HG03378 (cell line): ENCODE measurements around the gene ZNF710.
"Not testable (repeated sequence)": the region's sequence is repeated elsewhere in the genome, so short reads cannot be mapped to it uniquely, and the experiment has no call there.

Source experiments
- ATAC-seq: cut with Tn5 transposase; IDR thresholded peaks from one replicate; pipeline ENCODE4 v1.9.1; 2021; ENCODE audit warnings: mild to moderate bottlenecking, moderate library complexity; ENCODE audit not compliant: unreplicated experiment

Gene ZNF710

DNA sequence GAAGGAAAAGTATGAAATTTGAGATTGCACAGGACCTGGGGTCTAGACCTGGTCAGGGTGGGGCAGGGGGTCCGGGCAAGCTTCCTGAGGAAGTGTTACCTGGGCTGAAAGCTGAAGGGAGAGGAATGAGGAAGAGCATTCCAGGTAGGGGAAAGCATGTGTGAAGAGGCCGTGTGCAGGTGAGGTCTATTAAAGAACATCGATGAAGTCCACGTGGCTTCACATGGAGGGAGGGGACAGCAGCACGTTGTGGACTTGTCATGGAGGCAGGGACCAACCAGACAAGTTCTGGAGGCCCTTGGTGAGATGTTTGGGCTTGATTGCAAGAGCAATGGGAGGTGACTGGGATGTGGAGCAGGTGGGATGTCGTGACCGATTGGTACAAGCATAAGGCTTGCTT is 54.1 kb downstream of the ZNF710 start:
- ATAC-seq, result no peak

DNA sequence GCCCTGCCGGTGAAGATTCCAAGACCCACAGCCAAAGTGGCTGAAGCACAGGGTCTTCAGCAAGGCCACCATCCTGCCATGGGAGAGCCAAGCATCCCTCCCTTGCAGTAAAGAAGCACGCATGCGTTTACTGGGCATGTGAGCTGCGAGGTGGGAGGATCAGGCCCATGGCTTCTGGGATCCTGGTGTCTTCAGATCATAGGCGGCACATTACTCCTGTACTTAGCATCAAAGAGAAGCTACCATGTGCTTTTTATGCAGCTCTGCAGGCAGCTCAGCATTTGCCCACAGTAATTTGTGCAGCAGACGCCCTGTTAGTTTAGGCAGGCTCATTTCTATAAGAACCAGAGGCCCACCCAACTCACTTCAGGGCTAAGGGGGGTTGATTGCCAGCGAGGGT is 55.4 kb downstream of the ZNF710 start:
- ATAC-seq, result no peak

DNA sequence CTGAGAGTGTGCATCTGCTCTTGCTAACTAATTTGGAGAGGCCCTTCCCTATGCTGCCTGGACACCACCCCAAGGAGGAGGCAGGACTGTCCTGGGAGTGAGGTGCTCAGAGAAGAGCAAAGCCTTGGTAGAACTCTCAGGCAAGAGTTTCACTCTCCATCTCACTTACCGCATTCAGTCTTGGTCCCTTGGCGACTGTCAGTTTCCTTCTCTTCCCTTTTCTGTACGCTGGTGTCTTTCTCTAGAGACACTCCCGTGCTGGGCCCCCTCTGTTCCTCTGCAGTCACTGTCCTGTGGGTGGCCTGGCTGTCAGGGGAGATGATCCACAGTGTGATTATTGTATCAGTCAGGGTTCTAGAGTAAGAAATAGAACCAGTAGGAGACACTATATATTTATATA is 57.2 kb downstream of the ZNF710 start:
- peak; percentile 40 for ATAC-seq

DNA sequence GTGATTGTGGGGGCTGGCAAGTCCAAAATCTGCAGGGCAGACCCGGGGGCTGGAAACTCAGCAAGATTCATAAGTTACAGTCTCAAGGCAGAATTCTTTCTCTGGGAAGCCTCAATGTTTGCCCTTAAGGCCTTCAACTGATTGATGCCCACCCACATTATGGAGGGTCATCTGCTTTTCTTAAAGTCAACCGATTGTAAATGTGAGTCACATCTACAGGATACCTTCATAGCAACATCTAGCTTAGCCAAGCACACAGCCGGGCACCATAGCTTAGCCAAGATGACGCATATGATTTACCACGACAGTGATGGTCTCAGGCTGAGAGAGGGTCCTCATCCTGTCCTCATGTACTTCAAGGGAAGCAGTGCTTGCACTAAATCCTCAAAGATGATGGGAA is 57.7 kb downstream of the ZNF710 start:
- ATAC-seq, result no peak

DNA sequence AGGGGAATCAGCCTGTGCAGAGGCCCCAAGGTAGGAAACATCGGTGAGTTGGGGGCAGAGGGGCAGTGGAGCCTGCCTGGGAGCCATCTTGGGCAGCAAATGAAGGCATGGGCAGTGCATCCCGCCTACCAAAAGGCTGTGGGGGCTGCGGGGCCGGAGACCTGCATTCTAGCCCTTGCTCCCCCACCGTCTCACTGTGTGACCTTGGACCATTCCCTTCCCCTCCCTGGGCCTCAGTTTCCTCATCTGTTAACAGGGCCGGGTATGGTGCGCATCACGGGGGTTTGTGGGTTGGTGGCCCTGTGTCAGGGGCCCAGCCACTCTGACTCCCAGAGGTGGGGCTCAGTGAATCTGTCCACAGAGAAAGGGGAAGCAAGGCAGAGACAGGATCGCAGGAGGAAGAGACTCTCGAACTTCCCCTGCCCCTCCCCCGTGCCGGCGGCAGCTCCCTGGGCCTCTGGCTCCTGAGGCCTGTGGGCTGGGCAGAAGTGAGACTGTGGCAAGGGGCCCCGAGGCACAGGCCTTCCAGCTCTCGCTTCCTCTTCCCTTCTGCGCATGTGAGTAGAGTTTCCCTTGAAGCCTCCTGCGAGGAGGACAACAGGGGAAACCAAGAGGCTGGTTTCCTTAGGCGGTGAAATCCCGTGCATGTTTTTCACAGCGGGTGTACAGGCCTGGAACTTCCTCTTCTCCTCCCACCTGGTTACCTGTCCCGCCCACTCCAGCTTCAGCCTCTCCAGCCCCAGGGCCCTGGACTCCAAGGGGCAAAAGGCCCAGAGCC is 58.3 kb downstream of the ZNF710 start:
- peak; percentile 90 for ATAC-seq

DNA sequence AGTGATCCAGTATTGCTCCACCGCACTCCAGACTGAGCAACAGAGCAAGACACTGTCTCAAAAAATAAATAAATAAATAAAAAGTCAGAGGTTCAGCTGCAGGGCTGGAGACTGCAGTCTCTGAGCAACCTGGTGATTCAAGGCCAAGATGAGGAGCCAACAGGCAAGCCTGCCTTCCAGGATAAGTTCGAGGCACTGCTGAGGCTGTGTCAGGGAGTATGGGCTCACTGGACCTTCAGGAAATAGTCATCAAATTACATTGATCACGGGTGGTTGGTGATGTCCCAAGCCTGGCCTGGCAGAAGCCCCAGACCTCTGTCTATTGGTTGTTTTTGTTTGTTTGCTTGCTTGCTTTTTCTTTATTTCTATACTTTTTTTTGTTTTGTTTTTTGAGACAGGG is 59.7 kb downstream of the ZNF710 start:
- no peak for ATAC-seq

DNA sequence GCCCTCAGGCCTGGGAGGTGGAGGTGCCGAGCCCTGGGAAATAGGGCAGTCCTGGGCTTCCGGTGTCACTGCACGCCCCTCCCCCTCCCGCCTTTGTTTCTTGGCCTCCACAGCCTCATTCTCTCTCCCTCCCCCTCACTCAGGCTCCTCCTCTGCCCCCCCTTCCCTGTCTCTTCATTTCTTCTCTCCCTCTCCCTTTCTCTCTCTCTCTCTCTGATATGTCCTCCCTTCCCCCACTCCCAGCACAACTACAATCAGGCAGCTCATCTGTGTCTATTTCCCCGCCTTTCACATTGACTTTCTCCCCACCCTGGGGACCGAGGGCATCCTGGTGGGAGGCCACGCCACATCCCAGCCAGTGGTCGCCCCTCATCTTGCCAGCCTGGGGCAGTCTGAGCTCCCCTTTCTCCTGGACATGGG is 60.9 kb downstream of the ZNF710 start:
- no peak for ATAC-seq

DNA sequence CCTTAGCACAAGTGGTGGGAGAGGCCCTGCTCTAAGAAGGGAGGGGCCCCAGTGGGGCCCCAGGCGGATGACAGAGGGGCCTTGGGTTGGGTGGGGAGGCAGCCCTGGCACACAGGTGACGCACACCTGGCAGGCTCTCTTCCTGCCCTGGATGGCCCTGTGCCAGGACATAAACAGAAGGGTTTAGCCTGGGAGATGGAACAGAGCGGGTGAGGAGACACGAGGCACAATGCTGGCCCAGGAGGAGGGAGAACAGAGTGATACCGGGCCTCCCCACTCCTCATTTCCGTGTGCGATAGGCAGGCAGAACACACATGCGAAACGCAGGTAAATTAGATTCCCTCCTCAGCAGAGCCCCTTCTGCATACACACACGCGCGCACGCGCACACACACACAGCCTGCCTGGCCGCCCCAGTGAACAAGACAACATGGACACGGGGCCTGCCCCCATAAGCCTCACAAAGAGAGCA is 61.4 kb downstream of the ZNF710 start:
- no peak for ATAC-seq

DNA sequence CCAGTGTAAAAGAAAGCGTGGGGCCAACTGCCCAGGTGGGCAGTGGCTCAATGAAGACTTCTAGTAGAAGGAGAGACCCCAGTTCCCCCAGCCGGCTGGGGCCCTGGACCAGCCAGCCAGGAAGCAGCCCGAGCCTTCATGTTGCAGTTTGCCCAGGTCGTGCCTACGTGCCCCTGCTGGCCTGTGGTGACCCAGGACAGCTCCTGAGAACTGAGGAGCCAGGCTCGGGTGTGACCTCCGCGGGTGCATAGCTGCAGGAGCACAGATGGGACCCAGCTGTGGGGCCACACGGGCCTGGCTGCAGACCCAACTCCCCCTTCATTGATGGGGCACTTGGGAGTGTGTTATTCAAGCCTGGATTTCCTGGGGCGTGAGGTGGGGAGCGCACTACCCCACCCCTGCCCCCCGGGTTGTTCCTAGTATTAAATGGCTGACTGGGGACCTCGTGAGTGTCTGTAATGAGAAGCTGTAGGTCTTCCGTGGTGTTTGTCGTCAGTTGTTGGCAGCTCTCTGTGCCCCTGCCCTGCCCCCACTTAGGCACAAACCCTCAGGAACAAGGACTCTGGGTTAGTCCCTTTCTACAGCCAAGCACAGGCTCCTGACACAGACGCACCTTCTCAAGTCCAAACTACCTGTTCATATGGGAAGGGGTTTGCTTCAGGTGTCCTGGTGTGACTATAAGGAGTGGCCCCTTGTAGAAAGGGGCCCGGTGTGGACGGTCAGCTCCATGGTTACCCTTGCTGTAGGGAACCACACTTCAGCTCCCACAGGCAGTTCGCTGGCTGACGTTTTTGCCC is 62.0 kb downstream of the ZNF710 start:
- no peak for ATAC-seq

DNA sequence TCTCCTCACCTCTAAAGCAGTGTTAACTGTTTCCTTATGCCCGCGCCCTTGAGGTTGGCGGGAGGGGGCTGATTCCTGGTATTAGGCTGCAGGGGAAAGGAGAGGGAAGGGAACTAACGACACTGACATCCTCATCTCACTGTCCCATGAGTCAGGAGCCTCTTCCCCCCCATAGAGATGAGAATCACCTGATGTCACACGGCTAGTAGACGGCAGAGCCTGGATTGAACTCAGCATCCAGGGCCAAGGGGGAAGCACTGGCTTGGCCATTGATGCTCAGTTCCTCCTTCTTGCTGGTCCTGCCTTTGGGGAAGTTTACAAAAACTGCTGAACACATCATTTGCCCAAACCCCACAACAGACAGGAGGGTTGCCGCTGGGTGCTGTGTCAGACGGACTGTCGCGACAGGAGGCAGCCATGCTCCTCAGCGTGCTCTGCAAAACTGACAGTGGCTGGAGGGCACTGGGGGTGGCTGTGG is 62.7 kb downstream of the ZNF710 start:
- ATAC-seq, result no peak

DNA sequence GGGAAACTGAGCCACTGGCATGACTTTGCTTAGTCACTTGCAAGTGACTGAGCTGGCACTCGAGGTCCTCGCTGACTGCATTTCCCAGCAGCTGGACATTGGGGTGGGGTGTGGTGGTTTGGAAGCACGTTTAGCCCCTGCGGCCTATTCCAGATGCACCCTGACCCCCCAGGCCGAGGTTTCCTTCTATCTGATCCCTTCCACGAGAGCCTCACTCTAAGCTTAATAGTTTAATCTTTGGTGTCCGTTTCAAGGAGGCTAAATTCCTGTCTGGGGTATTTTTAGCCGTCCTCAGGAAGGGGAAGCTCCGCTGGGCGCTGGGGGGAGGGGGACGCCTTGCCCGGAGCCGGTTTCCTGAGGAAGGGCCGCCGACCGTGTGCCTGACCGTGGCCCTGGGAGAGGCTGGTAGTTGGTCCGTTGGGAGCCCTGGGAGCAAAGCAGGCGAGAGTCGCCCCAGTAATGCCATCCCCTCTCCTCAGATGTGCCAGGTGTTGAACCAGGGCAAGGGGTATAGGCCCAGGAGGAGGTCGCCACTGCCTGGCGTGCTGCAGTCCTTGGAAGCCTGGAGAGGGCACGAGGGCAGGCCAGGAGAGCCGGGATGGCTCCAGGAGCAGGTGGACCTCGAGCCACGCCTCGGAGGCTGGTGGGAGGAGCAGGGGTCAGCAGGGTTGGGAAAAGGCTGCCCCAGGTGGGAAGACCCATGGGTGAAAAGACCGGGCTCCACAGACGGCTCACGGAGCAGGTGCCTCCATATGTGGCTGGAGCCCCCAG is 64.0 kb downstream of the ZNF710 start:
- ATAC-seq, result no peak

DNA sequence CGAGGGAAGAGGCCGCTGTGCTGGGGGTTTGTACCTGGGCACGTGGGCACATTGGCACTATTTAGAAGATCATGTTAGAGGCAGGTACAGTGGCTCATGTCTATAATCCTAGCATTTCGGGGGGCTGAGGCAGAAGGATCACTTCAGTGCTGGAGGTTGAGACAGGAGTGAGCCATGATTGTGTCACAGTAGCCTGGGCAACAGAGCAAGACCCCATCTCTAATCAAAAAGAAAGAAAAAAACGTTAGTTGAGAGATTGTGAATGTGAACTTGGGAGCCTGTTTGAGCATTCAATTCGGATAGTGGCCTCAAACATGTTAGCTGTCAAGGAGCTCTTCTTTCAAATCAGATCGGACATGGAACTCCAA is 64.5 kb downstream of the ZNF710 start:
- ATAC-seq, result no peak

DNA sequence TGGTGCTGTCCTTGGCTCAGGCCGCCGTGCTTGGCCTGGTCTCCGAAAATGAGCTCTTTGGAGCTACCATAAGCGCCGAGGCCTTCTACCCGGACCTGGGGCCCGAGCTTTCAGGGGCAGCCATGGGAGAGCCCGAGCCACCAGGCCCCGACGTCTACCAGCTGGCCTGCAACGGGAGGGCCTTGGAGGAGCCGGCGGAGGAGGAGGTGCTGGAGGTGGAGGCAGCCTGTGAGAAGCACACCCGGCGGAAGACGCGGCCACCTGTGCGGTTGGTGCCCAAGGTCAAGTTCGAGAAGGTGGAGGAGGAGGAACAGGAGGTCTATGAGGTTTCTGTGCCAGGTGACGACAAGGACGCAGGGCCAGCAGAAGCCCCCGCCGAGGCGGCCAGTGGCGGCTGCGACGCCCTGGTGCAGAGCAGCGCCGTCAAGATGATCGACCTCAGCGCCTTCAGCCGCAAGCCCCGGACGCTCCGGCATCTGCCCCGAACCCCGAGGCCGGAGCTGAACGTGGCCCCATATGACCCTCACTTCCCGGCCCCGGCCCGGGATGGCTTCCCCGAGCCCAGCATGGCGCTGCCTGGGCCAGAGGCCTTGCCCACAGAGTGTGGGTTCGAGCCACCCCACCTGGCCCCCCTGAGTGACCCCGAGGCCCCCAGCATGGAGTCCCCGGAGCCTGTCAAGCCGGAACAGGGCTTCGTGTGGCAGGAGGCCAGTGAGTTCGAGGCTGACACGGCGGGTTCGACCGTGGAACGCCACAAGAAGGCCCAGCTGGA is 66.2 kb downstream of the ZNF710 start:
- ATAC-seq, result no peak

DNA sequence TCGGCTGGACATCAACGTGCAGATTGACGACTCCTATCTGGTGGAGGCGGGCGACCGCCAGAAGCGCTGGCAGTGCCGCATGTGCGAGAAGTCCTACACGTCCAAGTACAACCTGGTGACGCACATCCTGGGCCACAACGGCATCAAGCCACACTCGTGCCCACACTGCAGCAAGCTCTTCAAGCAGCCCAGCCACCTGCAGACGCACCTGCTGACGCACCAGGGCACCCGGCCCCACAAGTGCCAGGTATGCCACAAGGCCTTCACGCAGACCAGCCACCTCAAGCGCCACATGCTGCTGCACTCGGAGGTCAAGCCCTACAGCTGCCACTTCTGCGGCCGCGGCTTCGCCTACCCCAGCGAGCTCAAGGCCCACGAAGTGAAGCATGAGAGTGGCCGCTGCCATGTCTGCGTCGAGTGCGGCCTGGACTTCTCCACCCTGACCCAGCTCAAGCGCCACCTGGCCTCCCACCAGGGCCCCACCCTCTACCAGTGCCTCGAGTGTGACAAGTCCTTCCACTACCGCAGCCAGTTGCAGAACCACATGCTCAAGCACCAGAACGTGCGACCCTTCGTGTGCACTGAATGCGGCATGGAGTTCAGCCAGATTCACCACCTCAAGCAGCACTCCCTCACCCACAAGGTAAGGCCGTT is 67.0 kb downstream of the ZNF710 start:
- no peak for ATAC-seq

DNA sequence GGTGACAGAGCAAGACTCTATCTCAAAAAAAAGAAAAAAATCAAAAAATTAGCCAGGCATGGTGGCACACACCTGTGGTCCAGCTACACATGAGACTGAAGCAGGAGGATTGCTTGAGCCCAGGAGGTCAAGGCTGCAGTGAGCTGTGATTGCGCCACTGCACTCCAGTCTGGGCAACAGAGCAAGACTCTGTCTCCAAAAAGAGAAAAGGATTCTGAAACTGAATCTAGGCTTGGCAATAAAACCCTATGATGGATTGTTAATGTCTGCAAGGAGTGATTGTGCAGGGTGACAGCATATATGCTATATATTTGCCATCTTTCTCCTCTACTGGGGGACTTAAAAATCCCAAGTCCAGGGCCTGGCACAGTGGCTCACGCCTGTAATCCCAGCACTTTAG is 69.5 kb downstream of the ZNF710 start:
- ATAC-seq, result not testable (repeated sequence)

DNA sequence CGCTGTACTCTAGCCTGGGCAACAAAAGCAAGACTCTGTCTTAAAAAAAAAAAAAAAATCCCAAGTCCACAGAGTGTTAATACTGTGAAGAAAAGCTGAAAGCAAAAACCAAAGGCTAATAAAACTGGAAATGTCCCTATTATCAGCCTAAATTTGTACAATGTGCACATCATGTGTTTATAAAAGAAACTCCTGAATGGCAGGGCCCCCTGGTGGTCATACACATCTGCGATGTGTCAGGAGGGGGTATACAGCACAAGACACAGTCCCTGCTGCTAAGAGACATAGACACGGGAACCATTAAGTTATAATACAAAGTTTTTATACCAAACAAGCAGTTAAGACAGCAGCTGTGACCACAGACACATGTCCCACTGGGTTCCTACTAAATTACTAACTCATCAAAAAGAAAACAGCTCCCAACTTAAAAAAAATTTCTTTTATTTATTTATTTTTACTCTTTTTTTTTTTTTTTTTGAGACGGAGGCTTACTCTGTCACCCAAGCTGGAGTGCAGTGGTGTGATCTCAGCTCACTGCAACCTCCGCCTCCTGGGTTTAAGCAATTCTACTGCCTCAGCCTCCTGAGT is 70.2 kb downstream of the ZNF710 start:
- peak; percentile 61 for ATAC-seq

DNA sequence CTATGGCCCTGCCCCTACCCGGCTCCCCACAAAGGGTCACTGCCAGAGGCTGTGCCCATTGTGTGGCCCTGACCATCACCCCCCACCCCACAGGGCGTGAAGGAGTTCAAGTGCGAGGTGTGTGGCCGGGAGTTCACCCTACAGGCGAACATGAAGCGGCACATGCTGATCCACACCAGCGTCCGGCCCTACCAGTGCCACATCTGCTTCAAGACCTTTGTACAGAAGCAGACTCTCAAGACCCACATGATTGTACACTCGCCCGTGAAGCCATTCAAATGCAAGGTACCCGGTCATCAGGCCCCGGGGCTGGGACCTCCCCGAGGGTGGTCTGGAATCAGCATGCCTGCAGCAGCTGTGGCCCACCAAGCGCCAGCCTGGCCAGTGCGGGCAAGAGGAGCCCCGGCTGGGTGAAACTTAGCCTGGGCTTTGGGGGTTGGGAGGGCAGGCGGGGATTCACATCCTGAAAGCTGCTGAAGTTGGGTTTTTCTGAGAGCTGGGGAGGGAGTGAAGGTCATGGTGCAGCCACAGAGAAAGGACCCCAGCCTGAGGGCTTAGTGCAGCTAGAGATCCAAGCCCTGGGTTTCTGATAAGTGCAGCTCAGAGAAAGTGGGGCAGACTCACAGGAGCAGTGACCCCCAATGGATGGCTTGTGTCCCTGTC is 72.0 kb downstream of the ZNF710 start:
- no peak for ATAC-seq

DNA sequence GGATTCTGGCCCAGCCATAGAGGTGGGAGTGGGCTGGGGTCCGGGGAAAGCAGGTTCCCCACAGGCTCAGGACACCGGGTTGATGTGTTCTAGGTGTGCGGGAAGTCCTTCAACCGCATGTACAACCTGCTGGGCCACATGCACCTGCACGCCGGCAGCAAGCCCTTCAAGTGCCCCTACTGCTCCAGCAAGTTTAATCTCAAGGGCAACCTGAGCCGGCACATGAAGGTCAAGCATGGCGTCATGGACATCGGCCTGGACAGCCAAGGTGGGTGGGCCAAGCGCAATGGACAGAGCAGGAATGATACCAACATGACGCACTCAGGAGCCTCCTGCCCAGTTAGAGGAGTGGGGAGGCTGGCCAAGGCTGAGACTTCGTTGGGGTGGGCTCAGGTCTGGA is 72.9 kb downstream of the ZNF710 start:
- ATAC-seq, result no peak

DNA sequence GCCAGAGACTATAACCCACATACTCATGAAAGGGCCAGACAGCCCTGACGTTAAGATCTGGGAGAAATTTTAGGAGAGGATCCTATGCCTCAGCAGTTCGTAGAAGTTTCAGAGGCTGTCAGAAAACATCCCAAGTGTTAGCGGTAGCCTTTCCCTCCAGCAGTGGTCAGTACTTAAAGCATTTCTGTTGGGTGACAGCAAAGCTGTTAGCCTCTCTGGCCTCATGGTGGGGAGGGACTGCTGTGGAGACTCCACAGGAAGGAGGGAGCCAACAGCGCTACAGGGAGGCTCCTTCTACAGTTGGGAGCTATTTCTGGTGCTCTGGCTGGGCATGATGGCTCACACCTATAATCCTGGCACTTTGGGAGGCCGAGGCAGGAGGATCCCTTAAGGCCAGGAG is 73.8 kb downstream of the ZNF710 start:
- no peak for ATAC-seq
